GM18909 (cell line): ENCODE results near the gene IL6ST.

Experiments
- ATAC-seq: cut with Tn5 transposase; IDR thresholded peaks from one replicate; pipeline ENCODE4 v1.9.1; 2021; ENCODE audit warnings: mild to moderate bottlenecking; ENCODE audit not compliant: unreplicated experiment, poor library complexity

IL6ST gene

GRCh38 chr5:55923865-55924500, 70.8 kb downstream of the IL6ST start:
- ATAC-seq = no peak

DNA sequence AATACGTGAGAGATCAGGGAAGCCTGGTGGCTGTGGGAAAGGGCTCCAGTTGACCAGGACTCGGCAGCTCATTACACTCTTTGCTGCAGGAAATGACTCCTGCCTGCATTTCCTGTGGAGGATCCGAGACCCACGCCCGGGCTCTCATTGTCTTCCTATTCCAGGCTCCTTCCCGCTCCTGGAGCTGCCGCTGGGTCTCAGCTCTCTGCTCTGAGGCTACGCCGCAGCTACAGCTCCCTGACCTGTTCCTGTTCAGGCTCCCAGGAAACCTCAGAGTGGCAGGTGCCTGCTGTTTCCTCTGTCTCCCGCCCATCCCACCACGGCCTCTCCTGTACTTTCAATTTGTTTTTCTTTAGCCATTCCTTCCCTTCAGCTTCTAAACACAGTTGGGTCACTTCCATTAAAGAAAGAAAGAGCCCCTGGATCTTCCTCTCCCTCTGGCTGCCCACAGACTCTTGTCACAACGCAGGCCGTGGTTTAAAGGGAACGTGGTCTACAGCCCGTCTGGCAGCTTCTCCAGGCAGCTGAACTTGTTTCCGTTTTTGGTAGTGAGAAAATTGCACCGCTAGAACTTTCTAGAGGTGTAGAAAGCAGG, 71.5 kb downstream of the IL6ST start:
- ATAC-seq = no peak

DNA sequence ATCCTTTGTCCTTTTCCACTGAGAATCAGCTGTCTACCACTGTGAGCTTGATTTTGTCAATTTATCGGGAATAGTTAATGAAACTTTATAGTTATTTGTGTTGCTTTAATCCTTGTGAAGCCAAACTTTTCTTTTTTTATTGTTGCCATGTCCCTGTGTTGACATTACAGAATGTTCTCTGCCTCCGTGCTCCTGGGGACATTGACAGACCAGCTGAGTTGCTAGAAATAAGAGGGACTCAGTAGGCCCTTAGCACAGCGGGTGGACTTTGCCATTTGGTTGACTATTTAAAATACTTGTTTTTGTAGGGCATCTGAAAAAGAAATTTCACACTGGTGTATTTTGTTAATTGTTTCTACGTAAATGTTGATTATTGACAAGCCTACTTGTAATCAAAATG, 73.1 kb downstream of the IL6ST start:
- no peak for ATAC-seq

DNA sequence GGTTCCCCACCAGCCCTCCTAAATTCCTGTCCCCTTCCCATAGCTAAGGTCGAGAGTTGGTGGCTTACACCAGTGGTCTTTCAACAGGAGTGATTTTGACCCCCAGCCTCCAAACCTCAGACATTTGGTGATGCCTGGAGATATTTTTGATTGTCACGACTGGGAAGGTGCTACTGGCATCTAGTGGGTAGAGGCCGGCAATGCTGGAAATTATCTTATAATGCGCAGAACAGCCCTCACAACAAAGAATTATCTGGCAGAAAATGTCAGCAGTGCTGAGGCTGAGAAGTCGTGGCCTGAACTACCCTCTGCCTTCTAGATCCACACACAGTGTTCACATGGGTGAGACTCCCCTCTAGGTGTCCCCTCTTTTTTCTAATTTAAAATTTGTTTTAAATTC, 74.0 kb downstream of the IL6ST start:
- no peak for ATAC-seq

- peak; percentile 33 for ATAC-seq
Measured at GRCh38 chr5:55919625-55920024, 75.1 kb downstream of the IL6ST start.

DNA sequence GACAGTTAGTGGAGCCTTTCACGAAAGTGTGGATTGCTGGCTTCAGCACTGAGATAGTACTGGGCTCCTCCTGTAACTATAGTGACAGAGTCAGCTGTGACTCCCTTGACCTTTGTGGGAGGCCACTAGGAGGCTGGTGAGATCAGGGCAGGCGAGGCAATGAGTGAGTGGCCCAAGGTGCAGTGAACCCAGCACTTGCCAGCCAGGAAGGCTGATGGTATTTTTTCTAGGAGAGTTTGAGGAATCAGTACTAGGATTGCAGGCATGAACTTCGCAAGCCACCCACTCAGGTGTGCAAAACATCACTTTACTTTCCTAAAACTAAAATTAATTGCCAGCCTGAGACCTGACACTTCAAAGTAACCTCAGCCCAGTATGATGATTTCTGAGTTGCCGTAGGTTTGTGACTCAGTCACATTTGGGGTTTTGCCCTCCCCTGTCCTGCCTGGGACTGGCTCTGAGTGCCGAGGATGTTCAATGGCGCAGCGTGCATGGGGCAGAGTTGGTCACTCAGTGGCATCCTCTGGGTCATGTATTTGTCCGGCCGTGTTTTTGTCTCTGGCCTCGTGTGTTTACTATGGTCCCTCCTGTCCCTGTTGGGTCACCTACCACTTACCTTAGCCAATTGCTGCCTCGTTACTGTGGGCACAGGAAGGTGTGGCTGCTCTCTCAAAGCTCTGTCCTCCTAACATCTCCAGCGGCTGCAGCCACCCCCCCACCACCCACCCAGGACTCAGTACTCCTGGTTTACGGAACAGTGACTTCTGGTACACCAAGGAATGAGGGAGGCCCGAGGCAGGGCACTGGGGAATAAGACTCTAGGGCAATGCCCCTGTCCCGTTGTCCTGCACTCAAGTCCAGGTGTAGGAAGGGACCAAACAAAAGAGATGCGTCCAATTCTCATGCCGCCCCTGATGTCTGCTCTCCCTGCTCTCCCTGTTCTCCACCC, 76.4 kb downstream of the IL6ST start:
- ATAC-seq = no peak

- no peak for ATAC-seq
Measured at GRCh38 chr5:55917402-55918086, 77.2 kb downstream of the IL6ST start.

DNA sequence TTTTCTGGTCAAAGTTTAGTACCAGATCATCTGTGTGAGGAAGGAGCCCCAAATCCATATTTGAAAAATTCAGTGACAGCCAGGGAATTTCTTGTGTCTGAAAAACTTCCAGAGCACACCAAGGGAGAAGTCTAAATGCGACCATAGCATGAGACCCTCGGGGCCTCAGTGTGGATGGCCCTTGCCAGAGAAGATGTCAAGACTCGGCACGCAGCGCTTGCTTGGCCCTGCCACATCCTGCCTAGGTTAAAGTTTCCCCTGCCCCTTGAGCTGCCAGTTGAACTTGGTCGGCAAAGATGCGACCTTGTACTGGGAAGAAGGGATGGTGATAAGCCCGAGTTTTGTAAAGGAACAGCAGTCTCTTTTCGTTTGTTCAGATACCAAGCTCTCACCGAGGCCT, 77.8 kb downstream of the IL6ST start:
- ATAC-seq = no peak

GRCh38 chr5:55915783-55916182, 79.0 kb downstream of the IL6ST start:
- no peak for ATAC-seq

DNA sequence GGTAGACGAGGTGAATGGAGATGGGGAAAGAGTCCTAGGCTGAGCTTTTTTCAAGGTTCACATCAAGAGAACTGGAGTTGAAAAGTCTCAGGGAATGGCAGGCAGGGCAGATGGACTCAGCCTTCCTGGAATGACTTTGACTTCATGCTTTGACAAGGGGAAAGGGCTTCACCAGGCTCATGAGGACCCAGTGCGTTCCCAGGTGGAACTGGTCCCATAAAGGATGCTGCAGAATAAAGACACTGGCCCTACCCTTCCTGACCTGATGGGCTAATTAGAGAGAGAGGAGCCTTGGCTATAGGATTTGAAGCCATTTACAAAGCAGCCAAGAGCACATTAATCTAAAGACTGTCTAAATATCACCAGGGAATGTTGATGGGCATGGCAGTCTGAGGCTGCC, 79.8 kb downstream of the IL6ST start:
- no peak for ATAC-seq

- peak; percentile 95 for ATAC-seq
Measured at GRCh38 chr5:55913466-55914413, 81.0 kb downstream of the IL6ST start.

- no peak for ATAC-seq
Measured at GRCh38 chr5:55911784-55912653, 82.7 kb downstream of the IL6ST start.

DNA sequence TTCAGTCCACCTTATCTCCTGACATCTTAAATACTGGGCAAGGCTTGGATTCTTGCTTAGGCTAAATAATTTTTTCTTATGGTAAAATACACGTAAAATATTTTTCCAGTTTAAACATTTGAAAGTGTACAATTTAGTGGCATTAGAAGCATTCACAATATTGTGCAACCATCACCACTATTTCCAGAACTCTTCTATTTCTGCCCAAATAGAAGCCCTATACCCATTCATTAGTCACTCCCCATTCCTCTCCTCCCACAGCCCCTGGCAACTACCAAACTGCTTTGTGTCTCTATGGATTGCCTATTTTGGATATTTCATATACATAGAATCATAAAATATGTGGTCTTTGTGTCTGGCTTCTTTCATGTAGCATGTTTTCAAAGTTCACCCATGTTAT, 86.0 kb downstream of the IL6ST start:
- no peak for ATAC-seq

GRCh38 chr5:55907927-55908326, 86.8 kb downstream of the IL6ST start:
- no peak for ATAC-seq

DNA sequence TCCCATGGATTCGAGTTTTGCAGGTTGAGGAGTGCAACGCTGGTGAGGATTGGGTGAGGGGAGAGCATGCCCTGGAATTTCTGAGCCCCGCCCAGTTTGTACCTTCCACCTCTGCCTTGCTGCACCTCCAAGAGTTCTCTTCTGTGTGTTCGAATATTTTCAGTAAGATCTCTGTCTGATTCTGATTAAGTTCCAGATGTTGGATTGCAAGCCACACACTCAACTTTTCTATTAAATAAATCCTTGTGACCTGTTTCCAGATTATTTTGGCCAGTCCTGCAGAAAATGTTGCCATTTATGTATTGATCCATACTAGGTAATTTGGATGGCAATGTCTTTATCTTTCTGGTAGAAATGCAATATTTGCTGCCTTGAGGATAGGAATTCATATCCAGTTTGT, 89.5 kb downstream of the IL6ST start:
- ATAC-seq = no peak

DNA sequence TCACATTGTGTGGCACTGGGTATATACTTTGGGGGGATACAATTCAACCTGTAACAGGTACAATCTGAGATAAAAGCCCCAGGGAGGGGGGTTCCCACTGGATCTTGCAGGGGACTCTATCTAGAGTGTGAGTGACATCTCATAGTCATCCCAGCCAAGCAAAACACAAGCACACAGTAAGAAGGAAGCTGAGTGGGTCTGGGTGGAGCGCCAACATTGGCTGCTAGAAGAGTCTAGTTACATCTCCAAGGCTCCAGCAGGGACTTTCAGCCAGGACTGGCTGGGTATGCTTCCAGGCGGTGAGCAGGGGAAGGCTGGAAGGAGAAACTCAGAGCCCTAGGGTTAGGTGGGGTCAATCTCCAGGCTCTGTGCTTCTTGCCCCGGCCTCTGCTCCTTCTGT, 90.6 kb downstream of the IL6ST start:
- ATAC-seq = no peak

DNA sequence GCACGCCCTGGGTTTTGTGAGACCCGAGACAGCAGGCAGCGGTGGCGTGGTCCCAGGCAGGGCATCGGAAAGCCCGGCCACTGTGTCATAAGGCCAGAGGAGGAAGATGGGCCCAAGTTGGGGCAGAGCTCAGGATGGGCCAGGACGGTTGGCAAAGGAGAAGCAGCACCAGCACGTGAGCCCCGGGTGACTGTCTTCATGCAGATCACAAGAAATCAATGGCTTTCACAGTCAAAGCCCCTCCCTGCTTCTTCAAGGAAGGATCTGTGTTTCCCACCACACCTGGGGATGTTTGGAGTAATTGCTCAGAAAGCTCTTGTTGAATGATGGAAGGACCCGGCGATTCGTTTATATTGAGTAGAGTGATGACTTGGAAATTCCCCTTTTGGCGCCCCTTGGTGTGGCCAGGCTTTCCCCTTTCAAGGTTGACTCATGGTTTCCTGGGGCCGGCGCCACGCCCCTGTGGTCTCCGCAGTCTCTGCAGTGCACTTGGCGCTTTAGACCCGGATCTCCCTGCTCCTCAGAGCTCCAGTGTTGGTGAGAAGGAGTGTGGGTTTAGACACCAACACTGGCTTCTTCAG, 91.6 kb downstream of the IL6ST start:
- peak; percentile 86 for ATAC-seq

DNA sequence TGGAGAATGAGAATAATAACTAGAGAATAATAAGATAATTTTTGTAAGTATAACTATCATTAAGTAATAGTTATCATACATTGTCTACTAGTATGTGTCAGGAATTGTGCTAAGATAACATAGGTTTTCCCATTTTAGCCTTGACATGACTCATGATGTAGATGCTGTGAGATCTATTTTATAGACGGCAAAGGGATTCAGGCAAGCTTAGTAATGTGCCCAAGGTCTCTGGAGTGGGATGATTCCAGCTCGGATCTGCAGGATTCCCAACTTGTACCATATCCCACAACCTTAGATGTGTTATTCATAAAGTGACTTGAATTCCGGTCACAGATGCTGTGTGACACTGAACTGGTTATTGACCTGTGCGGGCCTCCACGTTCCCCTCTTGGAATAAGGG, 92.1 kb downstream of the IL6ST start:
- ATAC-seq = no peak
